ENCODE measurements around the gene POLH. TPM values are rescaled to one million over a fixed set of nuclear protein-coding genes. Genes with fewer than 3 reads are reported as not detected.
A peak's percentile ranks its signal among the peaks of the same experiment; 100 is the strongest.
"Not testable (repeated sequence)": the region's sequence is repeated elsewhere in the genome, so short reads cannot be mapped to it uniquely, and the experiment has no call there.

The POLH gene
- total RNA-seq, 2 donors from 2014 or later, result 12.3 to 23.8 TPM

DNA sequence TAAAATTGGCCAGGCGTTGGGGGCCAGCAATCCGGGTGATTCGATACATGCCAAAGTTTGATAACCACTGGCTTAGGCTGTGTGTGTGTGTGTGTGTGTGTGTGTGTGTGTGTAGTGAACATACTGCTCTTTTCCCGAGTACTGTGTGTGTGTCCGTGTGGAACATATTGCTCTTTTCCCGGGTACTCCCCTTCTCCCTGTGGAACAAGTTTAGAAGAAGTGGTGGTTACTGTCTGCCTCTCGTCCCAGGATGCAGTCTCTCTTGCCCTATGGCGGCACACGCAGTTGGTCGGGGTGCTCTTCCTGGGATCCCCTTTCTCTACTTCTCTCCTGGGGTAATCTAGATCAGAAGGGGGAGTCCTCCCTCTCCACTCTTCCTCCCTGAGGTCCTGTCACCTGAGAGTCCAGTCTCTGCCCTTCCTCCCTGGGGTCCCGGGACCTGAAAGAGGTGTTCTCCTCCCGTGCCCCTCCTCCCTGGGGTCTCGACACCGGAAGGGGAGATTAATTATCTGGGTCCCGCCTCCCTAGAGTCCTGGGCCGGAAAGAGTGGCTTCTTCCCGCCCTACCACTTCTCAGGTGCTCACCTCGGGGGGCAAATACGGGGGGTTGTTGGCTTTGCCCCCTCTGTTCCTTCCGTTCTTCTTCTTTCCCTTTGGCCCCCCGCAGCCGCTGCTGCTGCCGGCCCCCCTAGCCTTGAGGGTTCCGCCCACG, 52.6 kb downstream of the POLH start:
- Histone ChIP-seq H3K9me3 (no peaks in the 10 kb centered on the region), H3K27me3 (no peaks in the 10 kb centered on the region), H3K4me3 (peak overlapping the region; percentile 47), H3K9ac (ENCODE audit: low read depth in 2 of 2, low read length in 2 of 2) (peak overlapping the region; percentile 98 to 99), H3K36me3 (no peaks in the 10 kb centered on the region), H3K4me1 (no peaks in the 10 kb centered on the region), H3K27ac (peak overlapping the region; percentile 94)
- DNase-seq, result peak; percentile 63
- TF ChIP-seq, protein P1, sequence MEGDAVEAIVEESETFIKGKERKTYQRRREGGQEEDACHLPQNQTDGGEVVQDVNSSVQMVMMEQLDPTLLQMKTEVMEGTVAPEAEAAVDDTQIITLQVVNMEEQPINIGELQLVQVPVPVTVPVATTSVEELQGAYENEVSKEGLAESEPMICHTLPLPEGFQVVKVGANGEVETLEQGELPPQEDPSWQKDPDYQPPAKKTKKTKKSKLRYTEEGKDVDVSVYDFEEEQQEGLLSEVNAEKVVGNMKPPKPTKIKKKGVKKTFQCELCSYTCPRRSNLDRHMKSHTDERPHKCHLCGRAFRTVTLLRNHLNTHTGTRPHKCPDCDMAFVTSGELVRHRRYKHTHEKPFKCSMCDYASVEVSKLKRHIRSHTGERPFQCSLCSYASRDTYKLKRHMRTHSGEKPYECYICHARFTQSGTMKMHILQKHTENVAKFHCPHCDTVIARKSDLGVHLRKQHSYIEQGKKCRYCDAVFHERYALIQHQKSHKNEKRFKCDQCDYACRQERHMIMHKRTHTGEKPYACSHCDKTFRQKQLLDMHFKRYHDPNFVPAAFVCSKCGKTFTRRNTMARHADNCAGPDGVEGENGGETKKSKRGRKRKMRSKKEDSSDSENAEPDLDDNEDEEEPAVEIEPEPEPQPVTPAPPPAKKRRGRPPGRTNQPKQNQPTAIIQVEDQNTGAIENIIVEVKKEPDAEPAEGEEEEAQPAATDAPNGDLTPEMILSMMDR (IDR thresholded peaks at IDR 0.05), result no peak
- intact Hi-C loops (cut with DNase I), result no loop called here

DNA sequence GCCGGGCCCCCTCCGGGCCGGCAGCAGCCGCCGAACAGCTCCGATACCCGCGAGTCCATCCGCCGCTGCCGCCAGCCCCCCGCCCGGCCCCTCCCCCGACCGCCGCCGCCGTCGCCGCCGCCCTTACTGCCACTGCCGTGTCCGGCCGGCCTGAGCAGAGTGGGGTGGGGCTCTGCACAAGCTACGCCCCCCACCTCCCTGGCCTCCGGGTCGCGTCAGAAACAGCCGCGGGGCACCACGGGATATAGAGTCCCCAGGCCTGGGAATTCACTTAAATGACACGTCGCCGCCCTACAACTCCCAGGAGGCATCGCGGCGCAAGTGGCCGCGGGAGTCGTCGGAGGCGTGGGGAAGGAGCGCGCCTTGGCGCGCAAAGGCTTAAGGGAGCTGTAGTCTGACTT, 53.1 kb downstream of the POLH start, which contains the start of gene GTPBP2:
TSS of gene GTPBP2 (minus strand) at position 161 of the 401 bp plus-strand sequence. CDS start at position 59, 102 bp downstream.
- Histone ChIP-seq H3K27ac (peak within 1 kb of the TSS; percentile 94), H3K9me3 (no peaks in the 10 kb centered on the region), H3K4me1 (no peaks in the 10 kb centered on the region), H3K4me3 (peak within 1 kb of the TSS; percentile 47), H3K9ac (ENCODE audit: low read depth in 2 of 2, low read length in 2 of 2) (peak within 1 kb of the TSS; percentile 98 to 99), H3K27me3 (no peaks in the 10 kb centered on the region), H3K36me3 (no peaks in the 10 kb centered on the region)
- intact Hi-C loops (cut with DNase I), result no loop called here
- DNase-seq, result peak; percentile 100
- TF ChIP-seq, protein P1 (IDR thresholded peaks at IDR 0.05), result no peak

GRCh38 chr6:43629505-43630300, 53.7 kb downstream of the POLH start:
- peak overlapping the region; percentile 81 to 99 for H3K9ac ChIP-seq (ENCODE audit: low read depth in 2 of 2, low read length in 2 of 2)
- peak; percentile 98 for DNase-seq
- peak overlapping the region; percentile 94 for H3K27ac ChIP-seq
- intact Hi-C loops (cut with DNase I), result no loop called here
- H3K4me3 ChIP-seq, result peak overlapping the region; percentile 47
- TF ChIP-seq, protein P1 (IDR thresholded peaks at IDR 0.05), result no peak
- H3K4me1 ChIP-seq, result no peaks in the 10 kb centered on the region
- H3K36me3 ChIP-seq, result no peaks in the 10 kb centered on the region
- H3K27me3 ChIP-seq, result no peaks in the 10 kb centered on the region
- no peaks in the 10 kb centered on the region for H3K9me3 ChIP-seq

DNA sequence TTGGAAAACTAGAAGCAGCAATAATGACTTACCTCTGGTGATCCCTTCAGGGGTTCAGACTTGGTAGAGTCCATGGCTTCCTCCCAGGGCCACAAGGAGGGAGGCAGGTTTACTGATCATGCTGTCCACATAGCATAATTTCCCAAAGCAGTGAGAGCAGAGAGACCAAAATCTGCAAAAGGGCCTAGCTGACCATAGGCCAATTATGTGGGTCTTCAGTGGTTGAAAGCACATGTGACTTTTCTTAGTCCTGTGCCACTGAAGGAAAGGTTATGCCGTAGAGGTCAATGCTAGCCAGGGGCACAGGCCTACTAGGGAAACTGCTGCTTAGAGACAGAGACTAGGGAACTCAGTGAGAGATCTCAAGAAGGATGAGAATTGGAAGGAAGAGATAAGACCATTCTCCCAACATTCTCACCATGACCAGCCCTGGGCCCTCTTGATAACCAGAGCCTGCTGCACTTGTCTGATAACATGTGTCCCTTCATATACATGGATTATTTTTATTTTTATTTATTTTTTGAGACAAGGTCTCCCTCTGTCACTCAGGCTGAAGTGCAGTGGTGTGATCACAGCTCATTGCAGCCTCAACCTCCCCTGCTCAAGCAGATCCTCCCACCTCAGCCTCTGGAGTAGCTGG, 55.1 kb downstream of the POLH start:
- TF ChIP-seq, protein P1 (IDR thresholded peaks at IDR 0.05), result no peak

DNA sequence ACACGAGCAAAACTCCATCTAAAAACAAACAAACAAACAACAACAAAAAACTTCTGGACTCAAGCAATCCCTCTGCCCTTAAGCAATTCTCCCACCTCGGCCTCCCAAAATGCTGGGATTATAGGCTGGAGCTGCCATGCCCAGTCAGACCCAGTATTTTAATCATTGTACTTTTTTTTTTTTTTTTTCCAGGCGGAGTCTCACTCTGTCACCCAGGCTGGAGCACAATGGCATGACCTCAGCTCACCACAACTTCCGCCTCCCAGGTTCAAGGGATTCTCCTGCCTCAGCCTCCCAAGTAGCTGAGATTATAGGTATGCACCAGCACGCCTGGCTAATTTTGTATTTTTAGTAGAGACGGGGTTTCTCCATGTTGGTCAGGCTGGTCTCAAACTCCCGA, 57.0 kb downstream of the POLH start:
- intact Hi-C loops (cut with DNase I); H3K27ac ChIP-seq; H3K36me3 ChIP-seq; H3K27me3 ChIP-seq; H3K4me3 ChIP-seq; H3K9ac ChIP-seq (ENCODE audit: low read depth in 2 of 2, low read length in 2 of 2); H3K9me3 ChIP-seq; DNase-seq: not testable (repeated sequence)
- H3K4me1 ChIP-seq, result peaks cover 14% of the 10 kb centered on the region

More for the DNA sequence above, 55.1 kb downstream of the POLH start:
- Histone ChIP-seq H3K27ac (no peak overlapping the region), H3K9me3 (no peaks in the 10 kb centered on the region), H3K4me1 (no peaks in the 10 kb centered on the region), H3K36me3 (no peaks in the 10 kb centered on the region), H3K9ac (ENCODE audit: low read depth in 2 of 2, low read length in 2 of 2) (no peak overlapping the region), H3K4me3 (no peak overlapping the region), H3K27me3 (no peaks in the 10 kb centered on the region)
- DNase-seq, result no peak
- intact Hi-C loops (cut with DNase I), result no loop called here
